ENCODE data around the gene RIPK4.
"Not testable (repeated sequence)": the region's sequence is repeated elsewhere in the genome, so short reads cannot be mapped to it uniquely, and the experiment has no call there.

The RIPK4 gene

GRCh38 chr21:41795726-41796125 is 28.9 kb upstream of the RIPK4 start:
- no peak for DNase-seq (ENCODE audit: low read depth in 1 of 2, low spot score in 1 of 2)

DNA sequence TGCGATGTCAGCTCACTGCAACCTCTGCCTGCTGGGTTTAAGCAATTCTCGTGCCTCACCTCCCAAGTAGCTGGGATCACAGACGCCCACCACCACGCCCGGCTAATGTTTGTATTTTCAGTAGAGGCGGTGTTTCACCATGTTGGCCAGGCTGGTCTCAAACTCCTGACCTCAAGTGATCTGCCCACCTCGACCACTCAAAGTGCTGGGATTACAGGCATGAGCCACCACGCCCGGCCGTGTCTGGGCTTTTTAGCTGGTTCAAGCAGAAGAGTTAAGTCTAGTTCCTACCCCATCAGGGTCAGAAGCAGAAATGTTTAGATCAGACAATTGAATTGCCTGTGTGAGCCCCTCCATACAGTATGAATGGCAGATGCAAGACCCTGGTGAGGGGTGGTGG is 27.7 kb upstream of the RIPK4 start:
- DNase-seq (ENCODE audit: low read depth in 1 of 2, low spot score in 1 of 2), result no peak

- no peak for DNase-seq (ENCODE audit: low read depth in 1 of 2, low spot score in 1 of 2)
These were observed 25.9 kb upstream of the RIPK4 start for GRCh38 chr21:41792711-41793110.

GRCh38 chr21:41786509-41786987 is 19.7 kb upstream of the RIPK4 start:
- no peak for DNase-seq (ENCODE audit: low read depth in 1 of 2, low spot score in 1 of 2)

DNA sequence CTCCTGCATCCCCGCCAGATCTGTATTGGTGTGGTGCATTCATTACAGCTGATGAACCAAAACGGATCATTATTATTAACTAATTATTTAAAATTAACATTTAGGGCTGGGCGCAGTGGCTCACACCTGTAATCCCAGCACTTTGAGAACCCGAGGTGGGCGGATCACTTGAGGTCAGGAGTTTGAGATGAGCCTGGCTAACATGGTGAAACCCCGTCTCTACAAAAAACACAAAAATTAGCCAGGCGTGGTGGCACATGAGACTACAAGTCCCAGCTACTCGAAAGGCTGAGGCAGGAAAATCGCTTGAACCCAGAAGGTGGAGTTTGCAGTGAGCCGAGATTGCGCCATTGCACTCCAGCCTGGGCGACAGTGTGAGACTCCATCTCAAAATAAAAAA is 18.4 kb upstream of the RIPK4 start:
- not testable (repeated sequence) for DNase-seq (ENCODE audit: low read depth in 1 of 2, low spot score in 1 of 2)

DNA sequence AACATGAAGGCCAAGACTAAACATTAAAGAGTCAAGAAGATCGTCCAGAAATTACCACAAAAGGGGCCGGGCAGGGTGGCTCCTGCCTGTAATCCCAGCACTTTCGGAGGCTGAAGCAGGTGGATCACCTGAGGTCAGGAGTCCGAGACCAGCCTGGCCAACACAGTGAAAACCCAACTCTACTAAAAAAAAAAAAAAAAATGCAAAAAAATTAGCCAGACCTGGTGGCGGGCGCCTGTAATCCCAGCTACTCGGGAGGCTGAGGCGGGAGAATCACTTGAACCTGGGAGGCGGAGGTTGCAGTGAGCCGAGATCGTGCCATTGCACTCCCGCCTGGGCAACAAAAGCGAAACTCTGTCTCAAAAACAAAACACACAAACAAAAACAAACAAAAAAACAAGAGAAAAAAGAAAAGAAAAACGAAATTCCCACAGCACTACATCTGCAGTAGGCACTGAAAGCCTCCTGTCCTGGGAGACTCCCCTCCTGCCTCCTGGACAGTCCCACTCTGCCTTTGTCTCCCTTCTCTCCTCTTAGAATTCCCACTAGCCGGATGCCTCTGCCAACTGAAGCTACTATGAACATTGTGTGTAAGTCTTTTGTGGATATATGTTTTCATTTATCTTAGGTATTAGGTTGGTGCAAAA is 17.7 kb upstream of the RIPK4 start:
- DNase-seq (ENCODE audit: low read depth in 1 of 2, low spot score in 1 of 2), result no peak

GRCh38 chr21:41783476-41784180 is 16.8 kb upstream of the RIPK4 start:
- DNase-seq (ENCODE audit: low read depth in 1 of 2, low spot score in 1 of 2), result no peak

GRCh38 chr21:41781050-41781410 is 14.2 kb upstream of the RIPK4 start:
- DNase-seq (ENCODE audit: low read depth in 1 of 2, low spot score in 1 of 2), result no peak

- no peak for DNase-seq (ENCODE audit: low read depth in 1 of 2, low spot score in 1 of 2)
These were observed 13.6 kb upstream of the RIPK4 start for GRCh38 chr21:41780337-41781049.

DNA sequence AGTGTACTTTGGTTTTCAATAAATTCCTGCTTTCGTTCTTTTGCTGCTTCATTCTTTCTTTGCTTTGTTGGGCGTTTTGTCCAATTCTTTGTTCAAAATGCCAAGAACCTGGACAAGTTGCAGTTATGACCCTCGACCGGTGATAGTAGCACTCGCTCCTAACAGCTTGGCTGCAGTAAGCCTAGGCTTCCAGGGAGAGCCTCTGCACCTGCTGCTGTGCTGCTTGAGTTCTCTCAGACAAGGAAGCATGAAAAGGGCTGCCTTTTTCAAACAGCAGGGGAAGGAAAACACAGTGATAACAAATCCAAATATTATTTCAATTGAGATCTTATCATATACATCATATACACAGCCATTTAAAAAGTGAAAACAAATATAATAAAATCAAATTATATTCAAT is 12.8 kb upstream of the RIPK4 start:
- DNase-seq (ENCODE audit: low read depth in 1 of 2, low spot score in 1 of 2), result no peak

DNA sequence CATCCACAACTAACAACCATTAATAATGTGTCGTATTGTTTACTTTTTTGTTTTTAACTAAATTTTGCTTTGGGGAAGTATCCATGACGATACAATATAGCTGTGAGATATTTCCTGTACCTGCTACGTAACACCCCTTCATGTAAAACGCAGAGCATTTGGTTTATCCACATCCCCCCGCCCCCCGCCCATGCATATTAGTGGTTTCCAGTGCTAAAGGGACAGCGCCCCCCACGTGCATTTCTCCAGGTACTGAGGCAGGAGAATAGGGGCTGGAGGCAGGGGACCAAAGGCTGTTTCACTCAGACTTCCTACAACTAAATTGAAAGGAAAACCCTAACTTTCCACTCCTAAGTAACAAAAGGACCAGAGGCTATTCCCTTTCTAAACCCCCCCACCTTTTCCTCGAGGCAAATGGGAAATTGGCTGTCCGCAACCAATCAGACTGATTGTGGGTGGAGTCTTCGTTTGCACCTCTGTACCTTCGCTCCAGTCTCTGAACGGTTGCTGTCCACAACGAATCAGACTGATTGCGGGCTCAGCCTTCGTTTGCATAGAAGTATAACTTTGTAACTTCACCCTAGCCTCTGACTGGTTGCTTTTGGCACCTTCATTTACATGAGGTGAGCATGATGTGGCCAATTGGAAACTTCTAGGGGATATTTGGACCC is 12.2 kb upstream of the RIPK4 start:
- no peak for DNase-seq (ENCODE audit: low read depth in 1 of 2, low spot score in 1 of 2)

DNA sequence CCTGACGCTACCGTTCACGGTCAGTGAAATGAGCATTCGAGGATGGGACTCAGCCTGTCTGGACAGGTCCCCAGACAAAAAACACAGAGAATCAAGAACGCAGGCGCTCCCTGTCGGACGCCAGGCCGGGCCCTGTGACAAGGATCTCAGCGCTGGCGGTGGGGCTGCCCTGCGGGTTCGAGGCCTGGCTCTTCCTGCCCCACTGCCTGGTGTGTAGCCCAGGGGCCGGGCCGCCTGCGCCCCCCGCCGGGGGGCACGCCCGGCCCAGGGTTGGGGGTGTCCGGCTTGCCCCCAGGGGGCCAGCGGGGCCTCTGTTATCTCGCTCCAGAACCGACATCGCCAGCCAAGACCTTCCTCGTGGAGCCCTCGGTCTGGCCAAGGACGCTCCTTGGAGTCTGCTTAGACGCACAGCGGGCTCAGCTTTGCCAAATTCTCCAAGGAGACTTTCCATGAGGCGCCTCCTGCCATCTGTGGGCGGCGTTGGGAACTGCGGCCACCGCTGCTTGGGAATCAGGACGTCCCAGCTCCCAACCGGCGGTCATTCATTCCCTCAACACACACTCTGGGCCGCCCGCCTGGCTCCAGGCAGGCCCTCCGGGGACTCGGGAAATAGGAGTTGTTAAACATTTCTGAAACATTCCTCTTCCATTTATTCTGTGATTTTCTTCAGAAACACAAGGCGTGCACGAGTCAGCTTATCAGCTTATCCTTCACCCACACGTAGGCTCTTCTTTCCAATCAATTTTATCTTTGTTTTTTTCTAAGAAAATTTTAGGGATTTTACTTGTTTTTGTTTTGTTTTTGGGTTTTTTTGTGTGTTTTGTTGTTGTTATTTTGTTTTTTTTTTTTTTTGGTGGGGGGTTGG is 11.3 kb upstream of the RIPK4 start:
- DNase-seq (ENCODE audit: low read depth in 1 of 2, low spot score in 1 of 2), result no peak

- DNase-seq (ENCODE audit: low read depth in 1 of 2, low spot score in 1 of 2), result no peak
These were observed 9.9 kb upstream of the RIPK4 start for GRCh38 chr21:41776778-41777177.

DNA sequence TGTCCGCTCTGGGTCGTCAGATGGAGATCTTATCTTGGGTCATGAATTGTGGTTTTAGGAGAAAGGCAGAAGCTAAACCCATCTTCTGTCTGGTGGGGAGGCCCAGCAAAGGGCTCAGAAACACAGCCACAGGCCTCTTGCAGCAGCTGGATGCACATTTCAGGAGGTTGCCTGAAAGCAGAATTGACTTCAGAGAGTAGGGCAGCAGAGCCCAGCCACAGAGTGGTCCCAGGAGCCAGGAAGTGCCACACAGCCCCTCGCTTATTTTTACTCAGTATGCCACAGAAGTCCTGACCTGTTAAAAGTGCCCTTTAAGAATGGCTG is 8.3 kb upstream of the RIPK4 start:
- DNase-seq (ENCODE audit: low read depth in 1 of 2, low spot score in 1 of 2), result no peak

GRCh38 chr21:41774467-41775148 is 7.8 kb upstream of the RIPK4 start:
- no peak for DNase-seq (ENCODE audit: low read depth in 1 of 2, low spot score in 1 of 2)

DNA sequence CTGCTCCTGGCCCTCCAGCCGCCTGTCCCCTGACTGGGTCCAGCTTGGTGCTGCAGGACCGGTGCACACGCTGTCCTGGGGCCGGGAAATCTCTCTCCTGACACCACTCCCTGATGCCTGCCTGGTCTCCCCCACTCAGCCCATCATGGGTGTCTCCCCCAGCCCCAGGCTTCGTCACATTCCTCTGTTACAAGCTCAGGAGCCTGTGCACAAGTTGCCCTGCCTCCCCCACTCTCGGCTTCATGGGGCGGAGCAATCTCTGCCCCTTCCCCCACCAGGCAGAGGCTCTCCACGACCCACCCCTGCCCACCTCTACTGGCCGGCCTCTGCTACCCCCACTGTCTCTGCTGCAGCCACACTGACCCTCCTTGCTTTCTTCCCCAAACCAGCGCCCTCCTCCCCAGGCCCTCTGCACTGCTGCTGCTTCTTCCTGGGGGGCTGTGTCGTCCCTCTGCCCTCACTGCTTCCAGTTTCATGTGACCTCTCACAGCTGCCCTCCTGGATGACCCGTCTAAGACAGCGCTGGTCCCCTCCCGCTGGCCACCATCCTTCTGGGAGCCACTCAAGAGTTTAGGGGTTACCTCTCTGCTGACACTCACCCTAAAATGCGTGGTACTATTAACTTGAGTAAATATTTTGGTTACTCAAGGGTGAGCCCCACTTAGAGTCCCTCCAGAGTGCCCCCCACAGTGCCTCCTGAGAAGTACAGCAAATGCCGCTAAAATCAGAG is 5.7 kb upstream of the RIPK4 start:
- no peak for DNase-seq (ENCODE audit: low read depth in 1 of 2, low spot score in 1 of 2)

DNA sequence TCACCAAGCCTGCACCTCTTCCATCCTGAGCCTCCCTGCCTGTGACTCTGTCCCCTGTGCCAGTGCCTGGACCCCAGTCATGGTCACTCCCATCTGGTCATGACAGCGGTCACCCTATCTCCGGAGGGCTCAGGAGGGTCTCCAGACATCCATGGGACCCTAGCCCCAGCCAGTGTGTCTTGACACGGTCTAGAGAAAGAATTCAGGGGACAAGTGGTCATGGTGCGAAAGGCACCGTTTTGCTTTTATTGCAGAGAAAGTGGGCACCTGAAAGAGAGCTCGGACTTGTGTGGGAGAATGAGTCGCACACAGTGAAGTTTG is 4.7 kb upstream of the RIPK4 start:
- DNase-seq (ENCODE audit: low read depth in 1 of 2, low spot score in 1 of 2), result no peak

DNA sequence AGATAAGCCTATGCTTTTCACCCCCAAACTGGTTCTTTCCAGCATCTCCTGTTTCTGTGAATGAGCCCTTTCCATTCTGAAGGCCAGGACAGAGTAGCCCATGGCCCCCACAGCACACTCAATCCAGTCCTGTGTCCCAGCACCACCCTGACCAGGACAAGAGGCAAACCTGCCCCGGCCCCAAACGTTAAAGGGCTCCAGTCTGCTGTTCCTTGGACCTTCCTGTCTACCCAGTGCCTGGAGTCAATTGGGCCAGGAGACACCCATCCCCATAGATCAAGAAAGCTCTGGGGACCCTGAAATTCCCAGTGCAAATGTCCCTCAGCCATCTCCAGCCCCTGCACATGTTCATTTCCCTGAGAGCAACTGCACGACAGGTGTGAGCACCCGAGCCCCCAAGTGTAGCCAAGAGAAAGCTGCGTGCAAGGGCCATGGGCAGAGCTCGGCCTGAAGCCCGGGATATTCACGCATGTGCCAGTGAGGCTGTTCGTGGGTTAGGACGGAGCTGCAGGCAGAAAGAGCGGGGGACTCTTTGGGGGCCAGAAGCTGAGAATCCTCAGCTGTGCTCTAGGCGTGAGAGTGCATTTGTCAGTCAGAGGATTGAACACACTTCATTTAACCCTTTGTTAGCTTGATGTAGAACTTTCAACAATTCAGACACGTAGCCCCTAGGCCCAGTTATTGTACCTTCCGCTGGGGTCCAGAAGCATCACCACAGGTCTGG is 4.2 kb upstream of the RIPK4 start:
- no peak for DNase-seq (ENCODE audit: low read depth in 1 of 2, low spot score in 1 of 2)

- no peak for DNase-seq (ENCODE audit: low read depth in 1 of 2, low spot score in 1 of 2)
These were observed 3.1 kb upstream of the RIPK4 start for GRCh38 chr21:41769933-41770332.
